HL-60 (cell line): ENCODE results near the gene RBM6.

Experiments
- GABPA ChIP-seq: IDR thresholded peaks from 2 replicates; pipeline ENCODE4 v1.6.1; 2012; ENCODE audit warnings: low read depth
- POLR2AphosphoS5 ChIP-seq: IDR thresholded peaks from 2 replicates; pipeline ENCODE4 v1.6.1; 2012; ENCODE audit warnings: low read depth
- SPI1 ChIP-seq: IDR thresholded peaks from 2 replicates; pipeline ENCODE4 v1.6.1; 2012; ENCODE audit warnings: low read depth, mild to moderate bottlenecking, borderline replicate concordance
- TF ChIP-seq, protein P1 (sequence below): IDR thresholded peaks from one replicate; pipeline ENCODE4 v1.5.1; 2011; ENCODE audit warnings: low read length, control low read depth, inconsistent platforms; ENCODE audit not compliant: insufficient read depth

DNA sequence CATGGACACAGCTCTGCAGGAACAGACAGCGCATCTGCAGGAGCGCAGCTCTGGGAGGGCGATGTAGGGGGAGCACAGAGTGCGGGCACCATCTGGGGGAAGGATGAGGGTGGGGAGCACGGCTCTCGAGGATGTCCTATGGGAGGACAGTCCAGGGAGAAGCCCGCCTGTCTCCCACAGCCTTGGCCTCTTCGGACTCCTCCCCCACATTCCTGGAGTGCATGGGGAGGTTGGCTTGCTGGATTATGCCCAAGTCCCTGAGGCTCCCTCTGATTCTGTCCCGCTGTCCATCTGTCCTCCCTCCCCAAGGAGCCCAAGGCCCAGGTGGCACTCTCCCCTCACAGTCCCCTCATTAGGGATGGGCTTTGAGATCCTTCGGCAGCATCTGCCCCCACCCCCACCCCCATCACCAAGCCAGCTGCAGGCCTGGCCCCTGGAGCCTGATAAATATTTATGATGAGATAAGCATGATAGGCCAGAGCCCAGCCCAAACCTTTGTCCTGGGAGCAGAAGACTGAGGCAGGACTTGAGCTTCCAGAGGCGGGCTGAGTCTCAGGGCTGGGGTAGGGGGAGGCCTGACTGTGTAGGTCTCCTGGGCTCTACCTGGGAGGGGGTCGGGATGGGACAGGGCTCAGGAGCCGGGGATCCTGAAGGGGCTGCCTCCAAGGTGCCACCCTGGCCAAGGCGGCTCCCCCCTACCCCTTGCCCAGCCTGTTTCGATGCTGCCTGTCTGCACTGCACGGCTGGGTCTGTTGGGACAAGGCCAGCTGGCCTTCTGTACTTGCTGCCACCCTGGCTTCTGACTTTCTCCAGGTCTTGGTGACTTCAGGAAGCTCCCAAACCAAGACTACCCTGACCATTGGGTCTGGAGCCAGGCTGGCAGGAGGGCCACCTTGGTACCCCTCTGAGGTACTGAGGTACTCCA lies 186.6 kb downstream of the RBM6 start:
- TF ChIP-seq, protein P1, sequence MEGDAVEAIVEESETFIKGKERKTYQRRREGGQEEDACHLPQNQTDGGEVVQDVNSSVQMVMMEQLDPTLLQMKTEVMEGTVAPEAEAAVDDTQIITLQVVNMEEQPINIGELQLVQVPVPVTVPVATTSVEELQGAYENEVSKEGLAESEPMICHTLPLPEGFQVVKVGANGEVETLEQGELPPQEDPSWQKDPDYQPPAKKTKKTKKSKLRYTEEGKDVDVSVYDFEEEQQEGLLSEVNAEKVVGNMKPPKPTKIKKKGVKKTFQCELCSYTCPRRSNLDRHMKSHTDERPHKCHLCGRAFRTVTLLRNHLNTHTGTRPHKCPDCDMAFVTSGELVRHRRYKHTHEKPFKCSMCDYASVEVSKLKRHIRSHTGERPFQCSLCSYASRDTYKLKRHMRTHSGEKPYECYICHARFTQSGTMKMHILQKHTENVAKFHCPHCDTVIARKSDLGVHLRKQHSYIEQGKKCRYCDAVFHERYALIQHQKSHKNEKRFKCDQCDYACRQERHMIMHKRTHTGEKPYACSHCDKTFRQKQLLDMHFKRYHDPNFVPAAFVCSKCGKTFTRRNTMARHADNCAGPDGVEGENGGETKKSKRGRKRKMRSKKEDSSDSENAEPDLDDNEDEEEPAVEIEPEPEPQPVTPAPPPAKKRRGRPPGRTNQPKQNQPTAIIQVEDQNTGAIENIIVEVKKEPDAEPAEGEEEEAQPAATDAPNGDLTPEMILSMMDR: no peak
- TF ChIP-seq POLR2AphosphoS5: no peak
- no peak for TF ChIP-seq SPI1
- TF ChIP-seq GABPA: no peak
